GM21447 (cell line): ENCODE measurements around the gene SPDYE4.

ENCODE experiments used
- ATAC-seq: cut with Tn5 transposase; IDR thresholded peaks from one replicate; pipeline ENCODE4 v1.9.1; 2021; ENCODE audit not compliant: unreplicated experiment

Gene SPDYE4

DNA sequence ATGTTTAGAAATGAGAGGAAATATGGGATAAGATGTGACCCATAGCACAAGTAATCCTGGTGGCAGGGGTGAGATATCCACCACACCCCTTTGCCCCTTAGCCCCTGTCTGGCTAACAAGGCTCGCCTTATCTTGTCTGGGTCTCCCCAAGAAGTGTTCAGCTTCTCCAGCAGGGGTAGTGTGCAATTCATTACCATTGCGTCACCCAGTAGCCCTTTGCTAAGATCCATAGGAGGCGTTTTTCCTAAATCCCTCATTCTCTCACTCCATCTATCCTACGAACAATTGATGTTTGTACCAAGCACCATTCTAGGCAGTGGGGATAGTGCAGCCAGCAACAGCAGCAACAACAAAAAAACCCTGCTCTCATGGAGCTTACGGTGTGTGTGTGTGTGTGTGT is 44.5 kb downstream of the SPDYE4 start:
- ATAC-seq, result no peak

DNA sequence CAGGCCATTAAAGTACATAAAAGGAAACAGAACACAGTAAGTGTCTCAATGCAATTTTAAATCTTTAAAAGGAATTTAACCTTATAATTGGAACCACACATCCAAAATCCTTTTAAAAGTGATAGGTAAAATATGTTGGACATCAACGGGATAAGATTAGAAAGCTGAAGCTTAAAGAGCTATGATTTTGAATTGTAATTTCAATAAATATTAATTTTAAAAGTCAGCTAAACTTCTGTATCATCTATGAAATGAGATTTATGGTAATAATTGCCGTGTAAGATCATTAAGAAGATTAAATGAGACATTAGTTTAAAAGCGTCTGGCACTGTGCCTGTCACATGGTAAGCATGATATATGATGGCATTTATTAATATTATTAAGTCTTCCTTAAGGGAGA is 45.0 kb downstream of the SPDYE4 start:
- no peak for ATAC-seq

DNA sequence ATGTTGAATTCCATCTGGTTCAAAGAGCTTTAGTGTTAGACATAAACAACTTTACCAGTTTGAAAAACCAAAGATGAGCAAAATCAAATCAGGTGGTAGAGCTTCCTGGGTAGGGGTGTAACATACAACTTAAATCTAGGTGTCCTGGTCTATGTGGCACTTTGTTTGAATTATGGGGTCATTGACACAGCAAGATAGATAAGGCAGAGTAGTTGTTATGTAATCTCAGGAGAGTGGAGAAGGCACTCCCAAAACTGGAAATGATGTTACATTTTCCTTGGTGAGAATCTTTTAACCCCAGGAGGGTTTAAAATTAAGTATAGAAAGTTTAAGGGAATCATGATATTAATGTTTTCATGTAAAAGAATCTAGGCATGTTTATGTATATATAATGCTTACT is 45.6 kb downstream of the SPDYE4 start:
- ATAC-seq, result no peak

DNA sequence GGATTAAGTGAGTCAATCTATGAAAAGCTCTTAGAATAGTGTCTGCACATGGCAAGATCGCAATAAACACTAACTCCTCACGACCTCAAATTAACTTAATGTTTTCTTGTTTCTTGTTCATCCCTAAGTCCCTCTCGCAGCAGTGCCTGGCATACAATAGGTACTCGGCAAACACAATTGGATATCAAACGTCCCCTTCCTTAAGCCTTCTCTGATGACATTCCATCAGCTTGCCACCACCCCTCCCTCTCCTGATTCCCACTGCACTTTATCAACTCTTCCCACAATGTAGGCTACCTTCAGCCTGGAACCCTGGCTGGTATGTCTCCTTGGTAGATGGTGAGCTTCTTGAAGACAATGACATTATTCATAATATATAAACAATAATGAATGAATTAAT is 47.1 kb downstream of the SPDYE4 start:
- no peak for ATAC-seq

DNA sequence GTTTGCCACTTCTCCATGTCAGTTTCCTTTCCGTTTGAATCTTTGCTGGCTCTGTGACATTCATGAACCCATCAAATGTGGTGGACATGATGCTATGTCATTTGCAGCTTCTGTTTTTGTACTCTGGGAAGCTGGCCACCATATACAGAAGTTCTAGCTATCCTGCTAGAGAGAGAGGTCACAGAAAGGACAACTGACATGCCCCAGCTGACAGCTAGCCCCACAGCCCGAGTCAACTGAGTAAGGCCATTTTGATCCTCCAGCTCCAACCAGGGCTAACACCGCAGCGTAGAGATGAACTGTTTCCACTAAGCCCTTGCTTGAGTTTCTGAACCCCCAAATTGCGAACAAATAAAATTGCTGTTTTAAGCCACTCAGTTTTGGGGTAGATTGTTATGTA is 47.5 kb downstream of the SPDYE4 start:
- no peak for ATAC-seq

DNA sequence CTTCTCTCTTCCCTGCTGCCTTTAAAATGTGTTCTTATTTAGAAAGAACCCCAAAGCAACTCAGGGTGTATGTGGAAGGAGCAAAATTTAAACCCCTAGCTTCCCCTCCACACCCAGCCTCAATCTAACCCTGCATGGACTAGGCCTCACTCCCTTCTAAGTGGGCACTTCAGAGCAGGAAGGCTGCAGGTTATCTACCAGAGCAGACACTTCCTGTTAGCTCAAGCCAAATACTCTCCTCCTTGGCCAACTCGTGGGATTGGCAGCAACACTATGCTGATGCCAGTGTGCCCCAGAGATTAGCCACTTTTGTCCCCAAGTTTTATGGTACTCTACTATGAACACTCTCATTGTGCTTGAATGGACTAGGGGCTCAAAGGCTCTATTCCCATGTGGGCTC is 49.3 kb downstream of the SPDYE4 start:
- no peak for ATAC-seq

DNA sequence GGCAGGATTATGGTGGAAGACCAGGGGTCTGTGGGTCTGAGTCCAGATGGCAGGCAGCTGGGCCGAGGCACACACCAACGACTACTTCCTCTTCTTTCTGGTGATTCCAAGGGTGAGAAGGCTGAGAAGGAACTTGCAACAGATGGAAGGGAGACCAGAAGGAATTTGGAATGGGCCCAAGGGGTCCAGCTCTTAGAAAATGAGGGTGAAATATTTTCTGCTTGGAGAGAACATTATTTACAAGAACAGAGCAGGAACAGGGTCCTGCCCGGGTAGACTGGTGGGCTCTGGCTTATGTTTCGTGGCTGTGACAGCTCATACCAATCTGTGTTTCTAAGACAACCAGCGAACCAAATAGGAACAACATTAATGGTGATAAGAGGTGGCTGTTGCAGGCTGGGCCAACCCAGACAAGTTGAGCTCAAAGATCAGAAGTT is 50.3 kb downstream of the SPDYE4 start:
- ATAC-seq, result no peak

DNA sequence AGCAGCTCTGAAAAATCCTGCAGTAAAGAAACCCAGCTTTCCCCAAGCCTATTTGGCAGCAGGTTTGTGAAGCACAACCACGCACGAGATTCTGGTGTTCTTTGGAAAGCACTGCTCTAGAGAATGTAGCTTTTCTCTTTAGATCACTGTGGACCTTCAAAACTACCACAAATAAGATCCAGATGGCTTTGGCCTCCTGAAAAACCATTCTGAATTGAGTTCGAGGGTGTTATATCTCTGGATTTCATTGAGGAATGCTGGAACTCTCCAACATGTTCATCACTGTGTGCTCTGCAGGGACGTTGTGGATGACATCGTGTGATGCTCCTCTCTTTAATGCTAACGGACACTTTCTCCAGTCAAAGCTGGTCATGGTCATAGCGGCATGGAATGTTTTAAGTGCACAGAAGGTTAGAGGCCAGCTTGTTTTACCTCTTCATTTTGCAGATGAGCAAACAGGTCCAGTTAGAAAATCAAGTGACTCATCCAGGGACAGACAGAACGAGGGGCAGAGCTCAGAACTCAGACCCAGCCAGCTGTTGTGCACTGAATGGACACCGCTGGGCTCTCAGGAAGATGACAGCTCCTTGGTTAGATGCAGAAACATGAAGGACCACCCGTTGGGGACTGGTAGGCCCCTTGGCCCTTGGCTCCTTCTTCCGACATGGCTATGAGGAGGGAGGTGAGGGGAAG is 50.9 kb downstream of the SPDYE4 start:
- ATAC-seq, result no peak

DNA sequence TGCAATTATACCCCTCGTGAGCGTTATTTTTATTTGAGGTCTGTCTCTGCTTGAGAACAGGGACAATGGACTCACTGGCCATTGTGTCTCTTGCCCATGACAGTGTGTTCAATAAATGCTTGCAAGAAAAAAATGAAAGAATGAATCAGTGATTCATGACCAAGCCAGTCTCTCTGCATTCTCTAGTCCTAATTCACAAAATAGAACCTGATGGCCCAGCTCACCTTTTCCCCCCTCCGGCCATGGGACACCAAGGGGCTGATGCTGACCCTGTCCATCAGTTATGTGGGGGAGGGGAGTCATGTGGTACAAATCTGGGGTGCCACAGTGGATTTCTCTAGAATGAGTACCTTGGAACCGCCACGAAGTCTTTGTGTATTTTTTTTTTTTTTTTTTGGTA is 51.9 kb downstream of the SPDYE4 start:
- ATAC-seq, result no peak

DNA sequence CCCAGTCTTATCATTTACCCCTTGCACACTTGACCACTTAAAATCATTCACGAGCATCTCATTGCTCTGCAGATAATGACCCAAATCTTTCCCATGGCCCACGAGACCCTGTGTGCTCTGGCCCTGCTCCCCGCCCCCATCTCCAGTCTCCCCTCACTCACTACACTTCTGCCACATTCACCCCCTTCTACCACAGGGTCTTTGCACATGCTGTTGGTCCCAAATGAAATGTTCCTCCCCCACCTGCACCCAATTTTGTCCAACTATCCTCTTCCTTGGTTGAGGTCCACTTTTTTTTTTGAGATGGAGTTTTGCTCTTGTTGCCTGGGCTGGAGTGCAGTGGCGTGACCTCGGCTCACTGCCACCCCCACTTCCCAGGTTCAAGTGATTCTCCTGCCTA is 52.9 kb downstream of the SPDYE4 start:
- no peak for ATAC-seq

DNA sequence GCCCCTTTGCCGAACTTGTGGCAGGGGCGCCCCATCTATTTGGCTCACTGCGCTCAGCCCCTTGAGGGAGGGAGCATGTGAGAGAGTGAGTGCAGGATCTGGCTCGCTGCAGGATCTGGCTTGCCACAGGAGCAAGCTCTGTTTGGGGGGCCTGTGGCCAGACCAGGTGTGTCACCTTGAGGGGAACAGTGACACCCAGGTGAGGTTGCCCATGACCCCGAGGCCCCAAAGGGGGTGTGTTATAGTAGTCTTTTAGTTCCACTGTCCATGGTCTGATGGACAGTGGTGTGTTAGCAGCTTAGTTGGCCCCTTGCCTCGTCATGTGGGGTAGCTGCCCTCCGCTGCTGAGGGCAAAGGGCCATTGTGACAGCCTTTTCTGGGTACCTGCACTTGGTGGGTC is 55.3 kb downstream of the SPDYE4 start:
- ATAC-seq, result no peak

DNA sequence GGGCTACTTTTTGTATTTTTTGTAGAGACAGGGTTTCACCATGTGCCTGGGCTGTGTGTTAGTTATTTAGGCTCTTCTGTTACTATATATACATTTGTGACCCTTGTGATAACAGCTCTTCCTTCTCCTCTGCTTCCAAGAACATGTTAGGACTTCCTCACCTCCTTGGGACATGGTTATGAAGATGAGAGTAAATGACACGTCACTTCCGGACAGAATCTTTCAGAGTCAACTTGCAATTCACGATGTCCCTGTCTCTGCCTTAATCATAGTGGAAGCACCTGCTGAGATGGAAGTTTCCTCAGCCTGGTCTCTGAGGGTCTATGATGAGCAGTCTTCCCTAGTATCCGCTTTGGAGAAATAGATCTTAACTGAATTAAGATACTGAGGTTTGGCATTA is 56.6 kb downstream of the SPDYE4 start:
- ATAC-seq, result no peak

DNA sequence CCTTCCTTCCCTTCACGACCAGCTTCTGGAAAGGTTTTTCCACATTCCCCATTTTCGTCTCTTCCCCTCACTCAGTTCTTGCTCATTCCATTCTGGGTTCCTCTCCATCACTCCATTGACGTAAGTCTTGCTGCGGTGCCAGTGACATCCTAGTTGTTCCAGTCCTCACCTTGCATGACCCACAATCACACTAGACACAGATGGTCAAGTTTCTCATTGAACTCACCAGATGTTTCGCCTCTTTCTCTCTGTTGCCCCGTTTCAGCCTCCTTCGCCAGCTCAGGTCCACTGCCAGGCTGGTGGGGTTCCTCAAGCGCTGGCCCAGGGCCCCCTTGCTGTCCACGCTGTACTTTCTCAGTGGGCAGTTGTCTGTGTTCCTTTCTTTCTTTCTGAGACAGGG is 57.1 kb downstream of the SPDYE4 start:
- no peak for ATAC-seq
